Activated CD8-positive, alpha-beta memory T cell treated with anti-CD3 and anti-CD28 coated beads for 24 hours (primary cell): ENCODE results near the gene HNRNPA2B1.
"Not testable (repeated sequence)": the region's sequence is repeated elsewhere in the genome, so short reads cannot be mapped to it uniquely, and the experiment has no call there.

Experiments used
- DNase-seq: peaks from one replicate; pipeline ENCODE4 v3.0.0-alpha.2; 2020

Gene HNRNPA2B1

DNA sequence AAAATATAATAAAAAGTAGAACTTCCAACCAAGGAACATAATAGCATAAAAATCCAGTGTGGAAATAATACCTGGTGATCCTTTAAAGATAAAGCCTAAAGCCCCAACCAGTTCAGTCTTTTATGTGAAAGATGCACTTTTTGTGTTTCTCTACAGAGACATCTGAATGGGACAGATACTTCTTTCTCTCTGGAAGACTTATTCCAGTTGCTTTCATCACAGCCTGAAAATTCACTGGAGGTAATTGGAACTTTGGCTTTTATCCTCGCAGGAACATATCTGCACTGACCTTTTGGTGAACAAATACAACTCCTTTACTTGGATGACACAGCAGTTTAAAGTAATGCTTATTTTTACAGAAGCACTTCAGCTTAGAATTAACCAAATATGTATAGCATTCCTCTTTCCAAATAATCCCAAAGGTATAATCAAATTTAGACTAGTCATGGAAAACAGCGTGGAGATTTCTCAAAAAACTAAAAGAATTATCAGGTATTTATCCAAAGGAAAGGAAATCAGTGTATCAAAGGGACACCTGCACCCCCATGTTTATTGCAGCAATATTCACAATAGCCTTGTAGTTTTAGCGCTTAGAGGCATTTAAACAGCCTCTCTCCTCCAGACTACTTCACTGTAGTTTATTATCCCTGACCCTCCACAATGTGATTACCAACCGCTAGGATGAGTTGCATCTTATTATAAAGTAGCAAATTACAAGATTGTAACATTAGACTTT lies 16.8 kb downstream of the HNRNPA2B1 start:
- DNase-seq: no peak

DNA sequence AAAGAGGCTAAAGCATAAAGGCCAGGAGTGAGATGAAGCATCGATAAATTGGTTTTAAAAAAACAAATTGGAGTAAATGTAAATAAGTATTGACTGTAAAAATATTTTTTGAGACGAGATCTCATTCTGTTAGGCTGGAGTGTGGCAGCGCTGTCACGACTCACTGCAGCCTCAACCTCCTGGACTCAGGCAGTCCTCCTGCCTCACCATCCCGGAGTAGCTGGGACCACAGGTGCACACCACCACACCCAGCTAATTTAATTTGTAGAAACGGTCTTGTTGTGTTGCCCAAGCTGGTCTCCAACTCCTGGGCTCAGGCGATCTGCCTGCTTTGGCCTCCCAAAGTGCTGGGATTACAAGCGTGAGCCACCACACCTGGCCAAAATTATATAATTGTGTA lies 17.8 kb downstream of the HNRNPA2B1 start:
- no peak for DNase-seq

DNA sequence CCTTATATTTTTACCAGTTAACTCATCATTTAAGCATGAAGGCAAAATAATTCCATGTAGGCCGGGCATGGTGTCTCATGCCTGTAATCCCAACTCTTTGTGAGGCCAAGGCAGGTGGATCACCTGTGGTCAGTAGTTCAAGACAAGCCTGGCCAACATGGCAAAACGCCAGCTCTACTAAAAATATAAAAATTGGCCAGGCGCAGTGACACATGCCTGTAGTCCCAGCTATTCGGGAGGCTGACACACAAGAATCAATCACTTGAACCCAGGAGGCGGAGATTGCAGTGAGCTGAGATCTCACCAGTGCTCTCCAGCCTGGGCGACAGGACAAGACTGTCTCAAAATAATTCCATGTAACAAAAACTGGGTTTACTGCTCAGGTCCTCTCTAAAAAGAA lies 18.3 kb downstream of the HNRNPA2B1 start:
- no peak for DNase-seq

DNA sequence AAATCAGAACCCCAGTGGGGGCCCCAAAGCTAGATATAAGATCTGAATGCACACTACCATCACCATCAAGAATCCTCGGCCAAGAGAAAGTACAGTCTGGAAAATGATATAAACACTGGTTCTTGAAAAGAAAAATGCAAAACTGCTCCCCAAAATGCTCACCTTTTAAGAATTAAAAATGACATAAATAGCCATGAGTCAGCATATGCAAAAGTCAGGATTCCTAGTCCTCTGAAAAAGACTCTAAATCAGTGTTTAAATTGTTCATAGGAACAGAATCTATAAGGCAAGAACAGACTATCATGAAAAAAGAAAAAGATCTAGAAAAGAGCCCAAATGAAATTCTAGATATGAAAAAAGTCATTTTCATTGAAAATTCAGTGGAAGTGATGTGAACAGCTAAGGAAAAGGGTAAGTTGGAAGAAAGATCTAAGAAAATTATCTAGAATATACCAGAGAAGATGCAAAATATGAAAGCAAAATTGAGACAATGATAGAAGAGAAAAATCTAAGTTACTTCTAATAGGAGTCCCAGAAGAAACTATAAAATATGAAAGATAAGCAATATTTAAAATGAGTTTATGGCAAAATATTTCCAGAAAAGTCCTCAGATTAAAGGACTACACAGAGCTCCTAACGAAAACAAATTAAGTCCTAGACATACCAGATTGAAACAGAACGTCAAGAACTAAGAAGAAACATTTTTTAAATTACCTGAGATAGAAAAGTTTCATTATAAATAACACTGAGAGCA lies 18.9 kb downstream of the HNRNPA2B1 start:
- DNase-seq: no peak

DNA sequence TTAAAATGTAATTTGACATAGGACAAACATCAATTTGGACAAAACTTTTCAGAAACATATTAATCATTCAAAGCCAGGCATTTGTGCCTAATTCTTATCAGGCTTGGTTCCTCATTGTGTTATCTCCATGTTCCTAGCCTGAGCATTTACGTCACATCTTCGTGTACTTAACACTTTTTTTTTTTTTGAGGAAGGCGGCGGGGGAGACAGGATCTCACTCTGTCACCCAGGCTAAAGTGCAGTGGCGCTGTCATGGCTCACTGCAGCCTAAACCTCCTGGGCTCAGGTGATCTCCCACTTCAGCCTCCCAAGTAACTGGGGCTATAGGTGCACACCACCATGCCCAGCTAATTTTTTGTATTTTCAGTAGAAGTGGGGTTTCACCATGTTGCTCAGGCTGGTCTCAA lies 19.8 kb downstream of the HNRNPA2B1 start:
- no peak for DNase-seq

DNA sequence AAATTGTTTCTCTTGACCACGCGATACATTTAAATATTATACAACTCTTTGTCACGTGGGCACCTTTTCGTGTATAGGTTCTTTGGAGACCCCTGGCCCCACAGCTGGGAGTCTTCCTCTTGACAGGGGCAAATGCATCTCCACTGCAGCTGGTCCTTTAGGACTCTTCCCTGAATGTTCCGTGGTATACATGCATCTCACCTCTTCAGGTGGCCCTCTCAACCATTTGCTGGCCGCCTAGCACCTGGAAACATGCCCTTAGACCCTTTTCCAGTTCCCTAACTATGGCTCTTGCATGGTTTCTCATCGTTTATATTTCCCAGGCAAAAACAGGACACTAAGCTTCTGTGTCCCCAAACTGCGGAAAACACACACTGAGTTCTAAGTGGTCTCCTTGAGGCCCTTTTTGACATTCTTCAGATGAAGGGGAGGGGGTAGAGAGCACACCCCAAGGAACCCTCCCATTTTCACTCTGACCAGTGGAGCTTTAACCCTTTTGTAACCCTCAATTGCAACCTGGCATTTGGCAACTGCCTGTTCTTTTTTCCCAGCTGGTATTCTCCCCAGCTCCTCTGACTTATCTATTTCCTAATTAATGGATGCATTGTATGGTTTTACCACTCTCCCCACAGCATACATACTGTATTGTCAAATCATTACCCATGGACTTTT lies 20.6 kb downstream of the HNRNPA2B1 start:
- no peak for DNase-seq

DNA sequence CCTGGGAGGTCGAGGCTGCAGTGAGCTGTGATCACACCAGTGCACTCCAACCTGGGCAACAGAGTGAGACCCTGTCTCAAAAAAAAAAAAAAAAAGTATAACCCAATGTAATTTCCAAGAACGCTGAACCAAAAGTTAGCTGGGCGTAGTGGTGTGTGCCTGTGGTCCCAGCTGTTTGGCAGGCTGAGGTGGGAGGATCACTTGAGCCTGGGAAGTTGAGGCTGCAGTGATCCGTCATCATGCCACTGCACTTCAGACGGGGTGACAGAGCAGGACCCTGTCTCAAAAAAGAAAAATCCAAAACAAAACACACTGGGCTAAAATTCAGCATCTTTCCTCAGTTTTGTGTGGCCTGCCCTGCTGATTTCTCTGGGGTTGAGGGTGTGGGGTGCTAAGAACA lies 21.1 kb downstream of the HNRNPA2B1 start:
- DNase-seq: no peak

DNA sequence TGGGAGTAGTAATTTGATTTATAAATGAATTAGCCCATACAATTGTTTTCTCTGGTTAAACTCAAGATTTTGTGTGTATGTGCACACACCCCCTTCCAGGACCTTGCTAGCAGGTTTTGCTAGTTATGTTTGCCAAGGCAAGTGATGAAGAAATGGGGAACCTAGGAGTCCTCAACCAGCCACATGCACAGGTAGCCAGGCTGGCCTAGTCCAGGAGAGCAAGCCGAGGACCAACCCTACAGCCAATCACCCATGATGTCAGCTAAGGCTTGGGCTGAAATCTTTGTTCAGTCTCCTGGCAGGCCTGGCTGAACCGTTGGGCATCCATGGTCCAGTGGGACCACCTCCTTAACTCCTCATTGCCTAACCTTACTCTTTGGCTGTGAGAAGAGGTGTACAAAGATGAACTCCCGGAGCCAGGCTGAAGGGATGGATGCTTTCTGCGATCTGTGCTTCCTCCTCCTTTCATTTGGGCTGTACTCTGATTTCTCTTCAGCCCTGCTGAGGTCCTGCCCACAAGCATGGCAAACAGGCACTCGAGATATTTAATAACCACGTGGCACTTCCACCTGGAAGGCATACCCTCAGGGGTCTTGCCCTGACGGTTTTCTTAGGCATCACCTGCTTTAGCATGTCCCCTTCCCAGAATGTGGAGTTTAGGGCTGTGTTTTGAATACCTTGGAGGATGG lies 22.1 kb downstream of the HNRNPA2B1 start:
- no peak for DNase-seq

DNA sequence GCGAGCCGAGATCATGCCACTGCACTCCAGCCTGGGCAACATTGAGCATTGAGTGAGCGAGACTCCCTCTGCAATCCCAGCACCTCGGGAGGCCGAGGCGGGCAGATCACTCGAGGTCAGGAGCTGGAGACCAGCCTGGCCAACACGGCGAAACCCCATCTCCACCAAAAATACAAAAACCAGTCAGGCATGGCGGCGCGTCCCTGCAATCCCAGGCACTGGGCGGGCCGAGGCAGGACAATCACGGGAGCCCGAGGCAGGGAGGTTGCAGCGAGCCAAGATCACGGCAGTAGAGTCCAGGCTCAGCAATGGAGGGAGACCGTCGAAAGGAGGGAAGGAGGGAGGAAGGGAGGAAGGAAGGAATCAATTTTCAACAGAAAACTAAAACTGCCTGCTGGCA lies 23.3 kb downstream of the HNRNPA2B1 start:
- not testable (repeated sequence) for DNase-seq

DNA sequence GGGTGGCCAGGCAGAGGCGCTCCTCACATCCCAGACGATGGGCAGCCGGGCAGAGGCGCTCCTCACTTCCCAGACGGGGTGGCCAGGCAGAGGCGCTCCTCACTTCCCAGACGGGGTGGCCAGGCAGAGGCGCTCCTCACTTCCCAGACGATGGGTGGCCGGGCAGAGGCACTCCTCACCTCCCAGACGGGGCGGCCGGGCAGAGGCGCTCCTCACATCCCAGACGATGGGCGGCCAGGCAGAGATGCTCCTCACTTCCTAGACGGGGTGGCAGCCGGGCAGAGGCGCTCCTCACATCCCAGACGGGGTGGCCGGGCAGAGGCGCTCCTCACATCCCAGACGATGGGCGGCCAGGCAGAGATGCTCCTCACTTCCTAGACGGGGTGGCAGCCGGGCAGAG lies 23.9 kb downstream of the HNRNPA2B1 start:
- DNase-seq: not testable (repeated sequence)

DNA sequence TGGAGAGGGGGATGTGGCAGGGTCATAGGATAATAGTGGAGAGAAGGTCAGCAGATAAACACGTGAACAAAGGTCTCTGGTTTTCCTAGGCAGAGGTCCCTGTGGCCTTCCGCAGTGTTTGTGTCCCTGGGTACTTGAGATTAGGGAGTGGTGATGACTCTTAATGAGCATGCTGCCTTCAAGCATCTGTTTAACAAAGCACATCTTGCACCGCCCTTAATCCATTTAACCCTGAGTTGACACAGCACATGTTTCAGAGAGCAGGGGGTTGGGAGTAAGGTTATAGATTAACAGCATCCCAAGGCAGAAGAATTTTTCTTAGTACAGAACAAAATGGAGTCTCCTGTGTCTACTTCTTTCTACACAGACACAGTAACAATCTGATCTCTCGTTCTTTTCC lies 24.6 kb downstream of the HNRNPA2B1 start:
- DNase-seq: not testable (repeated sequence)

DNA sequence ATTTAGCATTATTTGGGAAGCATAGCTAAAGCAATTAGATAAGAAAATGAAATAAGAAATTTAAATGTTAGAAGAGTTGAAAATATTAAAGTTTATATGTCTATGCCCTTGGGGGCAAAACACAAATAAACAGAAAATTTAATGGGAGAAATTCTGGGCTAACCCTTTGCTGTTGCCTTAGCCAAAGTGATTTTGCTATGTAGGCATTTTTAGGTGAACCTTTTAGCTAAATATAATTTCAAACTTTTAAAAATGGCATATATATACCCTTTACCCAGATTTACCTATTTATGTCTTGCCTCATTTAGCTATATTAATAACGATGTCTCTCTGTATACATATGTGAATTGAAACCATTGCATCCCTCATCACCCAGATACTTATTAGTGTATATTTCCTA lies 28.5 kb downstream of the HNRNPA2B1 start:
- no peak for DNase-seq

DNA sequence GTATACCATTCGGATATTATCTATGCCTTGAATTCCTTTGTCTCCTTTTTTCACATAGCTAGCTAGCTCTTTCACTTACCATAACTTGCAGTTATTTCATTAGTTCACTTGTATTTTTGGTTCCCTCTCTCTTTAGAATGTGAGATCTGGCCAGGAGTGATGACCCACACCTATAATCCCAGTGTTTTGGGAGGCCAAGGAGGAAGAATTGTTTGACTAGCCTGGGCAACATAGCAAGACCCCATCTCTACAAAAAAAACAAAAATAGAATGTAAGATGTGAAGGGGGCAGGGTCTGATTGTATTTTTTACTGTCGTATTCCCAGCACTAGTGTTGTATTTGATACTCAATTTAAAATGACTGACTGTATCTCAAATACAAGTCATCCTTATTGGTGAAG lies 28.9 kb downstream of the HNRNPA2B1 start:
- no peak for DNase-seq

DNA sequence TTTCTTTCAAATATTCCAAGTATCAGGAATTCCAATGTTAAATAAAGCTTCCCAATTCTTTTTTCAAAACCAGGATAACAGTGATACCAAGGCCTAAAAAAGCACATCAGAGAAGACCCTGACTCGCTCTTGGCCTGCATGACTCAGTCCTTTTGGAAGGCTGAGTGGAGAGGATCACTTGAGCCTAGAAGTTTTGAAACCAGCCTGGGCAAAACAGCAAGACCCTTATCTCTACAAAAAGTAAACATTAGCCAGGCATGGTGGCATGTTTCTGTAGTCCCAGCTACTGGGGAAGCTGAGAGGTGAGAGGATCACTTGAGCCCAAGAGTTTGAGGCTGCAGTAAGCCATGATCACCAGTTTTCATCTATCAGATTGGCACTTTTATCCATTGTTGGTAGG lies 29.9 kb downstream of the HNRNPA2B1 start:
- no peak for DNase-seq

DNA sequence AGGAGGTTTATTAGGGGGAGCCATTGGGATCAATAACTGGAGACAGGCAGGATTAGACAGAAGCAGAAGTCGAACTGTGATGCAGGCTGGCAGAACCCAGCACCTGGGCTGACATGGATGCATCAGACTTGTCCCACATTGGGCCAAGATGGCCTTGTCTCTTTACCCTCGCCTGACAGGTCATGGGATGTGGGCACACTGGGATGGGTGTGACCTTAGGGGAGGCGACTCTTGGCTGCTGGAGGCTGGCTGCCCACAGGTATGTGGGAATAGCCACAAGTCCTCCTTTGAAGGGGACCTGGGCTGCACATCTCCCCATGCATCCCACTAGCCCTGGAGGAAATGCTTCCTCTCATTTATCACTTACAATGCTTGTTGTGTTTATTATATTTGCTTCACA lies 31.3 kb downstream of the HNRNPA2B1 start:
- DNase-seq: no peak

DNA sequence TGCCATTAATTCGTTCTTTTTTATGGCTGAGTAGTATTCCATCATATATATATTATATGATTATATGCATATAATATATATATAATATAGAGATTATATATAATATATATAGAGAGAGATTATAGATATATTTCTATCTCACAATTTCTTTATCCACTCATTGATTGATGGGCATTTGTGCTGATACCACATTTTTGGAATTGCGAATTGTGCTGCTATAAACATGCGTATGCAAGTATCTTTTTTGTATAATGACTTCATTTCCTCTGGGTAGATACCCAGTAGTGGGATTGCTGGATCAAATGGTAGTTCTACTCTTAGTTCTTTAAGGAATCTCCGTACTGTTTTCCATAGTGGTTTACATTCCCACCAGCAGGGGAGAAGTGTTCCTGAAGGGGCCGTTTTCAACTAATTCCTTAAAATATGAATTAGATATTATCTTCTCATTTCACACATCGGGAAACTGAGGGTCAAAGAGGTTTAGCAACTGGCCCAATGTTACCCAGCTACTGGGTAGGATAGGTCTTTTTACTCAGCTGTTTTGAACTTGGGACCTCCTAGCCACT lies 32.0 kb downstream of the HNRNPA2B1 start:
- no peak for DNase-seq

DNA sequence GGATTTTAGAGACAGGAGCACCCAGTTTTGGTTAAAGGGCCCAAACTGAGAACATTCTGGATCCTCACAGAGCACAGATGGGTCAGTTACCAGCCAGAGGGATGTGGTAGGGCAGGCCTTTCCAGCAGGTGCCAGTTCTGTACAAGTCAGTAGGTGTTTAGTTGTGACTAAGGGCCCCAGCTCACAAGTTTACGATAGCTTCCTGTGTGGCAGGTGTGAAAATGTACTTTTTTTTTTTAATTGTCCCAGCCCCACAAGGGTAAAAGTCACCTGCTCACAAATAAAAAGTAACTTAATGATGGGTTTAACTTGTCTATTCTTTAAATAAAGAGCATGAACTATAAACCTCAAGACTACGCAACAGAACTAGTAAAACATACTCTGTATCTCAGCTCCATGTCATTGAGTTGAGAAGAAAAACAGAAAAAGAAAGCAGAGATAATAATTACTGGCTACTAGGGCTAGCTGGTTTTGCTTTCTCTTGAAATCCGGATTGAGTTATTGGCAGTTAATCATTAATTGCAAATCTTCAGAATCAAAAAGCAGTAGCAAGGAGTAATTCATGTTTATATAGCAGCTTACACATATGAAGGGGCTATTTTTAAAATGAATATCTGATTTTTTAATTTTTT lies 33.1 kb downstream of the HNRNPA2B1 start:
- no peak for DNase-seq

DNA sequence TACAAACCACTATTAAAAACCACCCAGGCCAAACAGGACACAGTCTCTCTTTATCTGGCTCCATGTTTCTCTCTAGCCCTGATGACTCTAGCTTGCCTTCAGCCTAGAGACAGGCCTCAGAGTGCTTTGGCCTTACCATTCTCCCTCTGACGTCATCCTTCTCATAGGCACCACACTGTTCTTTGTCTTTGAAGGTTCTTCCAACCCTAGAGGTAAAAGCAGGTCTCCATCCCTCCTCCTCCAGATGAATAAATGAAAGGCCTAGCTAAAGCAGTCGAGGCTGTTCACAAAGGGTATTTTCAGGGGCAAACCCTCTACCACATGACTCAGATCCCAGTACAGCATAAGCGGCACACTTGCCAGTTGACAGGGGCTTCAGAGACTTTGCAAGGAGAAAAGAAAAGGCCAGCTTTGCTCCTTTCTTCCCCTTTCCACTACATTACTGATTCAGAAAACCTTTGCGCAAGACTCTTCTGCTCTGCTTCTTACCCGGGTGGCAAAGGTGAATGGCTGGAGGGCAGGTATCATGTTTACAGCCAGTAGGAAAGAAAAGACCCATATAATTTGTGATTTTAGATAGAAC lies 33.8 kb downstream of the HNRNPA2B1 start:
- no peak for DNase-seq

DNA sequence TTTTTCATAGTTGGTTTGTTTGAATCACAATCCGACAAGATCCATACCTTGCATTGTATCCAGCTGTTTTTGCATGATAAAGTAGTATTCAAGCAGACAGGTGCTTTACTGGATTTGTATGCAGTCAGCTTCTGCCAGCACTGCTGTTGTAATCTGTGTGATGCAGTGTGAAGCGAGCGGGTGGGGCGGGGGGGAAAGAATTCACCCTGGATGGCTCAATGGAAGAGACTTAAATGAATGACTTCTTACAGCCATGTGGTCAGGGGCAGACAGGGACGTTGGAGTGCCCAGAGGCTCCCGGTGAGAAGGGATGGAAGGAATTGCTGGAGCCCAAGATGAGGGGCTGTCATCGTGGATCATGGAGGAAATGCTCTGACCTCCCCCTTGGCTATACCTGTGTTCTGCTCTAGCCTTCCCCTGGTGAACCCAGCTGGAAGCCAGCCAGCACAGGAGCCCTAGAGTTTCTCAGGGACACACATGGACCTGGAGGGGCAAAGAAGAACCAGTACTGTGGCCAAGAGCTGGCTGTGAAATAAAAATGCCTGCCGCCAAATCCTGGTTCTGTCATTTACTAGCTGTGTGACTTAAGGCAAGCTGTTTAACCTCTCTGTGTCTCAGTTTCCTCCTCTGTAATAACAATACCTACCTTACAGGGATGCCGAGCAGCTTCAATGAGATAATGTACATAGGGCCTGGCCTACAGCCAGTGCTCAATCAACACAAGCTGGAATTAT lies 34.4 kb downstream of the HNRNPA2B1 start:
- no peak for DNase-seq

DNA sequence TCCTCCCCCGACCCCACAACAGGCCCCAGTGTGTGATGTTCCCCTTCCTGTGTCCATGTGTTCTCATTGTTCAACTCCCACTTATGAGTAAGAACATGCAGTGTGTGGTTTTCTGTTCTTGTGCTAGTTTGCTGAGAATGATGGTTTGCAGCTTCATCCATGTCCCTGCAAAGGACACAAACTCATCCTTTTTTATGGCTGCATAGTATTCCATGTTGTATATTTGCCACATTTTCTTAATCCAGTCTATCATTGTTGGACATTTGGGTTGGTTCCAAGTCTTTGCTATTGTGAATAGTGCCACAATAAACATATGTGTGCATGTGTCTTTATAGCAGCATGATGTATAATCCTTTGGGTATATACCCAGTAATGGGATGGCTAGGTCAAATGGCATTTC lies 36.7 kb downstream of the HNRNPA2B1 start:
- DNase-seq: not testable (repeated sequence)

DNA sequence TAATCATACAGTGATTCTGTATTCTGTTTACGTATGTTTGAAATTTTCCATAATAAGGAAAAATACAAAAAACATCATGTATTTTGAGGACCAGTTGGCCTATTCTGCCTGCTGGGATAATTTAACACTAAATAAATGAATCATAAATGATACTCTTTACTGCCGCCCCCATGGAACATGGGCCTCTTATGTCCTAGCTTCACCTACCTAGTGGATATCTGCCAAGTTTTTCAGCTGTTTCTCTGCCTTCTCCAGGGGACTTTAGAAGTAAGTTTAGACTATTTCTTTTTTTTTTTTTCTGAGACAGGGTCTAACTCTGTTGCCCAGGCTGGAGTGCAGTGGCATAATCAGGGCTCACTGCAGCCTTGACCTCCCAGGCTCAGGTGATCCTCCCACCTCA lies 38.1 kb downstream of the HNRNPA2B1 start:
- no peak for DNase-seq
